Measurements from ENCODE around the gene DNM2.

DNA sequence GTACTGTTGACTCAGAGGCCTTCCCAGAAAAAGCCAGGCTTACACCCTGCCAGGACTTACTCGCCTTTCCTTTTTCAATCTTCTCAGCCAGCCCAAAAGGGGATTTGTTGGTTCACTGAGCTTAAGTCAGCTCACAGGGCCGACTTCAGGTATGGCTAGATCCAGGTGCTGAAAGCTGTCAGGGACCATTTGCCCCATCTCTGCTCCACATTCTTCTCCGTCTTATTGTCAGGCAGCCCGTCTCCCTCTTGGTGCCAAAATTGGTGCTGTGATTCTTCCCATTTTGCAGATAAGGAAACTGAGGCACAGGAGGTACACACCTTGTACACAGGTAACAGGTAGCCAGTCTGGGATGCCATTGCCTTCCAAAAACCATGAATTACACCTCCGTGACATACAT, 132.8 kb downstream of the DNM2 start:
- TF ChIP-seq YY1 (IDR thresholded peaks at IDR 0.05; ENCODE audit: insufficient read depth, insufficient read length) (no peak), ZNF274 (IDR thresholded peaks at IDR 0.05; ENCODE audit: low read depth, low read length) (no peak)
